K562 (cell line): ENCODE data around the gene EVL. TPM values are rescaled to one million over a fixed set of nuclear protein-coding genes. Genes with fewer than 3 reads are reported as not detected.

Experiments
- GATAD2B ChIP-seq: fragments of 450-650 bp; IDR thresholded peaks from 2 replicates; pipeline ENCODE4 v1.6.1; 2017; ENCODE audit warnings: mild to moderate bottlenecking, borderline replicate concordance
- MED1 ChIP-seq: sonication (generic); formaldehyde crosslinking; IDR thresholded peaks from 2 replicates; pipeline ENCODE4 v1.8.1; 2023; ENCODE audit warnings: missing genetic modification reagents, borderline replicate concordance
- MGA ChIP-seq: fragments of 450-650 bp; IDR thresholded peaks from 2 replicates; pipeline ENCODE4 v1.6.1; 2016; ENCODE audit warnings: mild to moderate bottlenecking, moderate library complexity
- STAT6 ChIP-seq: sonication (generic); formaldehyde crosslinking; IDR thresholded peaks from 2 replicates; pipeline ENCODE4 v1.8.1; 2023; ENCODE audit warnings: mild to moderate bottlenecking, missing genetic modification reagents
- ZKSCAN3 ChIP-seq: fragments of 250-450 bp; sonication (Bioruptor Pico); IDR thresholded peaks from 2 replicates; pipeline ENCODE4 v1.4.0; 2020
- ZNF143 ChIP-seq: sonication (generic); formaldehyde crosslinking; IDR thresholded peaks from 2 replicates; pipeline ENCODE4 v1.9.0; 2022; ENCODE audit warnings: mild to moderate bottlenecking, missing genetic modification reagents
- polyA plus RNA-seq, 8 experiments: library from polyadenylated mRNA; depleted of rRNA in 4 of 8; stranded (reverse) in 5 of 8; unstranded in 3 of 8; fragments of >200 nt; fragmentation: Nextera tagmentation in 2 of 8; fragmentation: Illumina TruSeq in 1 of 8; extraction: Ambion mirVana in 2 of 8; extraction: Trizol in 1 of 8; gene quantifications; 2 replicates each; pipeline versions ENCODE4 v1.2.1 to v1.2.3, GENCODE V29; 2011 to 2014; ENCODE audit warnings: inconsistent platforms in 1 of 8, missing spikeins in 1 of 8
- total RNA-seq, 7 experiments: library from RNA; depleted of rRNA in 6 of 7; stranded (reverse); fragments of >200 nt in 6 of 7; fragmentation: Illumina TruSeq in 2 of 7; extraction: Trizol in 2 of 7; gene quantifications; 2 replicates each; pipeline versions ENCODE4 v1.2.1 to v1.2.3, GENCODE V29; 2011 to 2021; ENCODE audit warnings: low replicate concordance in 1 of 7

The EVL gene
- total and polyA plus RNA-seq, 9 of the 15 experiments (the other 6 are each of a cell fraction or from before 2014, with no cell fraction given) = 2.9 to 43.4 (median 23.9) TPM

GRCh38 chr14:100110816-100111215 lies 45.6 kb downstream of the EVL start (continued):
- TF ChIP-seq MGA (no peak), GATAD2B (no peak), ZKSCAN3 (no peak), ZNF143 (CRISPR knock-in tag) (no peak), STAT6 (CRISPR knock-in tag) (no peak), MED1 (CRISPR knock-in tag) (no peak)
